ENCODE data around the gene PRKG1. TPM values are rescaled to one million over a fixed set of nuclear protein-coding genes. Genes with fewer than 3 reads are reported as not detected.

Gene PRKG1
- total and polyA plus RNA-seq, 2 experiments from 2014 or later: 18.2 to 21.1 TPM

DNA sequence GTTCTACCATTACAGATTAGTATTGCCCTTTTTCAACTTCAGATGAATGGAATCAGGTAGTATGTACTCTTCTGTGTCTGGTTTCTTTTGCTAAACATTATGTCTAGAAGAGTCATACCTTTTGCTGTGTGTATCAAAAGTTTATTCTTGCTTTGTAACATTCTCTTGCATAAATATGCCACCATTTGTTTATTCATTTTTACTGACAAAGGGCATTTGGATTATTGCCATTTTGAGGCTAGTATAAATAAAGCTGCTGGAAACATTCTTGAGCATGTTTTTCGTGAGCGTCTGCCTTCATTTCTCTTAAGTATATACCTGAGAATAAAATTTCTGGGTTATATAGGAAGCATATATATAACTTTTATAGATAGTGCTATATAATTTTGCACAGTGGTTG, 746.8 kb downstream of the PRKG1 start (continued):
- TF ChIP-seq POLR2AphosphoS5 (IDR thresholded peaks at IDR 0.05; ENCODE audit: low read depth): no peak
- TF ChIP-seq JUNB (IDR thresholded peaks at IDR 0.05; ENCODE audit: unreplicated experiment): no peak
- TF ChIP-seq EZH2phosphoT487 (IDR thresholded peaks at IDR 0.05; ENCODE audit: unreplicated experiment): no peak
- no peak for TF ChIP-seq NANOG (IDR thresholded peaks at IDR 0.05; ENCODE audit: borderline replicate concordance)
- no peak for TF ChIP-seq ZNF331 (CRISPR knock-in tag; IDR thresholded peaks at IDR 0.05; ENCODE audit: low read depth)
- TF ChIP-seq, protein P1, sequence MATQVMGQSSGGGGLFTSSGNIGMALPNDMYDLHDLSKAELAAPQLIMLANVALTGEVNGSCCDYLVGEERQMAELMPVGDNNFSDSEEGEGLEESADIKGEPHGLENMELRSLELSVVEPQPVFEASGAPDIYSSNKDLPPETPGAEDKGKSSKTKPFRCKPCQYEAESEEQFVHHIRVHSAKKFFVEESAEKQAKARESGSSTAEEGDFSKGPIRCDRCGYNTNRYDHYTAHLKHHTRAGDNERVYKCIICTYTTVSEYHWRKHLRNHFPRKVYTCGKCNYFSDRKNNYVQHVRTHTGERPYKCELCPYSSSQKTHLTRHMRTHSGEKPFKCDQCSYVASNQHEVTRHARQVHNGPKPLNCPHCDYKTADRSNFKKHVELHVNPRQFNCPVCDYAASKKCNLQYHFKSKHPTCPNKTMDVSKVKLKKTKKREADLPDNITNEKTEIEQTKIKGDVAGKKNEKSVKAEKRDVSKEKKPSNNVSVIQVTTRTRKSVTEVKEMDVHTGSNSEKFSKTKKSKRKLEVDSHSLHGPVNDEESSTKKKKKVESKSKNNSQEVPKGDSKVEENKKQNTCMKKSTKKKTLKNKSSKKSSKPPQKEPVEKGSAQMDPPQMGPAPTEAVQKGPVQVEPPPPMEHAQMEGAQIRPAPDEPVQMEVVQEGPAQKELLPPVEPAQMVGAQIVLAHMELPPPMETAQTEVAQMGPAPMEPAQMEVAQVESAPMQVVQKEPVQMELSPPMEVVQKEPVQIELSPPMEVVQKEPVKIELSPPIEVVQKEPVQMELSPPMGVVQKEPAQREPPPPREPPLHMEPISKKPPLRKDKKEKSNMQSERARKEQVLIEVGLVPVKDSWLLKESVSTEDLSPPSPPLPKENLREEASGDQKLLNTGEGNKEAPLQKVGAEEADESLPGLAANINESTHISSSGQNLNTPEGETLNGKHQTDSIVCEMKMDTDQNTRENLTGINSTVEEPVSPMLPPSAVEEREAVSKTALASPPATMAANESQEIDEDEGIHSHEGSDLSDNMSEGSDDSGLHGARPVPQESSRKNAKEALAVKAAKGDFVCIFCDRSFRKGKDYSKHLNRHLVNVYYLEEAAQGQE (IDR thresholded peaks at IDR 0.05; ENCODE audit: unreplicated experiment): no peak
- no peak for TF ChIP-seq CREB1 (CRISPR knock-in tag; IDR thresholded peaks at IDR 0.05; ENCODE audit: low read depth)
- TF ChIP-seq, protein P2, sequence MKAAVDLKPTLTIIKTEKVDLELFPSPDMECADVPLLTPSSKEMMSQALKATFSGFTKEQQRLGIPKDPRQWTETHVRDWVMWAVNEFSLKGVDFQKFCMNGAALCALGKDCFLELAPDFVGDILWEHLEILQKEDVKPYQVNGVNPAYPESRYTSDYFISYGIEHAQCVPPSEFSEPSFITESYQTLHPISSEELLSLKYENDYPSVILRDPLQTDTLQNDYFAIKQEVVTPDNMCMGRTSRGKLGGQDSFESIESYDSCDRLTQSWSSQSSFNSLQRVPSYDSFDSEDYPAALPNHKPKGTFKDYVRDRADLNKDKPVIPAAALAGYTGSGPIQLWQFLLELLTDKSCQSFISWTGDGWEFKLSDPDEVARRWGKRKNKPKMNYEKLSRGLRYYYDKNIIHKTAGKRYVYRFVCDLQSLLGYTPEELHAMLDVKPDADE (IDR thresholded peaks at IDR 0.05): no peak
- TF ChIP-seq, protein P3, sequence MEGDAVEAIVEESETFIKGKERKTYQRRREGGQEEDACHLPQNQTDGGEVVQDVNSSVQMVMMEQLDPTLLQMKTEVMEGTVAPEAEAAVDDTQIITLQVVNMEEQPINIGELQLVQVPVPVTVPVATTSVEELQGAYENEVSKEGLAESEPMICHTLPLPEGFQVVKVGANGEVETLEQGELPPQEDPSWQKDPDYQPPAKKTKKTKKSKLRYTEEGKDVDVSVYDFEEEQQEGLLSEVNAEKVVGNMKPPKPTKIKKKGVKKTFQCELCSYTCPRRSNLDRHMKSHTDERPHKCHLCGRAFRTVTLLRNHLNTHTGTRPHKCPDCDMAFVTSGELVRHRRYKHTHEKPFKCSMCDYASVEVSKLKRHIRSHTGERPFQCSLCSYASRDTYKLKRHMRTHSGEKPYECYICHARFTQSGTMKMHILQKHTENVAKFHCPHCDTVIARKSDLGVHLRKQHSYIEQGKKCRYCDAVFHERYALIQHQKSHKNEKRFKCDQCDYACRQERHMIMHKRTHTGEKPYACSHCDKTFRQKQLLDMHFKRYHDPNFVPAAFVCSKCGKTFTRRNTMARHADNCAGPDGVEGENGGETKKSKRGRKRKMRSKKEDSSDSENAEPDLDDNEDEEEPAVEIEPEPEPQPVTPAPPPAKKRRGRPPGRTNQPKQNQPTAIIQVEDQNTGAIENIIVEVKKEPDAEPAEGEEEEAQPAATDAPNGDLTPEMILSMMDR (conservative IDR thresholded peaks at IDR 0.05; ENCODE audit: low read depth in 2 of 2): no peak
- no peak for TF ChIP-seq ZNF114 (CRISPR knock-in tag; IDR thresholded peaks at IDR 0.05)
- no peak for TF ChIP-seq EZH2 (IDR thresholded peaks at IDR 0.05; ENCODE audit: low read depth, unreplicated experiment)

DNA sequence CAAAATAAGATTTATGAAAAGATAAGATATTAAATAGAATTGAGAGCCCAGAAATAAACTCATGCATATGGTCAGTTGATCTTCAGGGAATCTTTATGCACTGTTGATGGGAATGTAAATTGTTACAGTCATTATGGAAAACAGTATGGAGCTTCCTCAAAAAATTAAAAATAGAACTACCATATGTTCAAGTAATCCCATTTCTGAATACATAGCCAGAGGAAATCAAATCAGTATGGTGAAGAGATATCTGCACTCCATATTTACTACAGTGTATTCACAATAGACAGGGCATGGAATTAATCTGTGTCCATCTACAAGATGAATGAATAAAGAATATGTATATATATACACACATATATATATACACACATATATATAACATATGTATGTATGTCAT, 747.5 kb downstream of the PRKG1 start:
- no peak overlapping the region for H3K4me2 ChIP-seq
- H3K4me3 Mint-ChIP-seq: no peak overlapping the region
- H3K36me3 Mint-ChIP-seq (ENCODE audit: low read depth): no peaks in the 10 kb centered on the region
- H3K27ac Mint-ChIP-seq: no peak overlapping the region
- H2AFZ ChIP-seq: no peak overlapping the region
- H3K79me2 ChIP-seq (replicated peaks; ENCODE audit: insufficient read depth): no peaks in the 10 kb centered on the region
- no peaks in the 10 kb centered on the region for H3F3A ChIP-seq (replicated peaks; ENCODE audit: low read depth)
- H3K27ac ChIP-seq (ENCODE audit: low read depth): no peak overlapping the region
- H3K36me3 ChIP-seq (ENCODE audit: insufficient read depth): no peaks in the 10 kb centered on the region
- no peaks in the 10 kb centered on the region for H4K20me1 ChIP-seq (replicated peaks; ENCODE audit: insufficient read depth)
- no peaks in the 10 kb centered on the region for H3K9me3 Mint-ChIP-seq
- H3K4me1 ChIP-seq (ENCODE audit: insufficient read depth): no peaks in the 10 kb centered on the region
- H3K9me2 ChIP-seq (ENCODE audit: insufficient read depth): no peaks in the 10 kb centered on the region
- no peaks in the 10 kb centered on the region for H3K4me1 Mint-ChIP-seq
- no peaks in the 10 kb centered on the region for H3K27me3 ChIP-seq (ENCODE audit: insufficient read depth)
- H3K4me3 ChIP-seq: no peak overlapping the region
- no peaks in the 10 kb centered on the region for H3K27me3 Mint-ChIP-seq (ENCODE audit: insufficient read depth, low read depth, poor library complexity)
- DNase-seq (ENCODE audit: low spot score) (no peak), ATAC-seq (no peak)
- TF ChIP-seq STAT1 (IDR thresholded peaks at IDR 0.05; ENCODE audit: unreplicated experiment) (no peak), CREB1 (CRISPR knock-in tag; IDR thresholded peaks at IDR 0.05; ENCODE audit: low read depth) (no peak), EZH2 (IDR thresholded peaks at IDR 0.05; ENCODE audit: low read depth, unreplicated experiment) (no peak), ZNF331 (CRISPR knock-in tag; IDR thresholded peaks at IDR 0.05; ENCODE audit: low read depth) (no peak), NANOG (IDR thresholded peaks at IDR 0.05; ENCODE audit: borderline replicate concordance) (no peak)
- TF ChIP-seq, protein P2 (IDR thresholded peaks at IDR 0.05): no peak
- TF ChIP-seq, protein P3 (conservative IDR thresholded peaks at IDR 0.05; ENCODE audit: low read depth in 2 of 2): no peak

Data from GM23338 (cell line).